Measurements from ENCODE around the gene CELSR1. TPM values are rescaled to one million over a fixed set of nuclear protein-coding genes. Genes with fewer than 3 reads are reported as not detected.

Gene CELSR1
- total RNA-seq, 1 experiment from 2014 or later = 19.6 TPM

DNA sequence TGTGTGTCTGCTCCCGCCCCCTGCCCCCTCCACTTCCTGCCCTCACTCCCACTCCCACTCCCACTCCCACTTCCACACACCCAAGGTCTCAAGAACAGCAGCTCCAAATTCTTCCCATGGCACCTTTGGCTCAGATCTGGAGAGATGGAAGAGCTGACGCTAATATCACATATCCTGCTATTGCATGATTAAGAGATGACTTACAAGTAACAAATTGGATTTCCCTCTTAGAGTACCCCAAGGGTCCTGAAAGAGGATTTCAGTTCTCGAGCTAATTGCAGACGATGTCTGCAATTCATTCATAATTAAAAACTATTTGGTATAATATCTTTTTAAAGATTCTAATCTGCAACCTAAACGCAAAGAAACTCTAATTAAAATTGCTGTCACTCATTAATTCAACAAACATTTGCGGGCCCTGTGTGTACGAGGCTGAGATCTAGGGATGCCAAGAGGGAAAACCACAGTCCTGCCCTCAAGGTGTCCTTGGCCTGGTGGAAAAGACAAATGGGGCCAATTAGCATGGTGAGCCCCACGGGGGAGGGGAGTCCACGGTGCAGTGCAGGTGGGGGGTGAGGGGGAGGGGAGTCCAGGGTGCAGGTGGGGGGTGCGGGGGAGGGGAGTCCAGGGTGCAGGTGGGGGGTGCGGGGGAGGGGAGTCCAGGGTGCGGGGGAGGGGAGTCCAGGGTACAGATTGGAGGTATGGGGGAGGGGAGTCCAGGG, 50.3 kb downstream of the CELSR1 start:
- Histone ChIP-seq H3K79me2 (ENCODE audit: insufficient read depth, low read length) (no peaks in the 10 kb centered on the region), H3K4me1 (ENCODE audit: control insufficient read depth in 1 of 2, insufficient read depth in 2 of 2, low read length in 2 of 2) (peaks cover 4 to 9% of the 10 kb centered on the region in 2 experiments; a peak in 2 of 4 replicates), H3K4me2 (ENCODE audit: low read length) (no peak overlapping the region), H3K27ac (ENCODE audit: low read depth, low read length) (no peak overlapping the region), H4K20me1 (ENCODE audit: insufficient read depth) (no peaks in the 10 kb centered on the region), H2AFZ (ENCODE audit: low read depth, low read length, poor library complexity, severe bottlenecking) (no peak overlapping the region), H3K9me3 (ENCODE audit: control insufficient read depth in 1 of 2, insufficient read depth in 1 of 2, low read depth in 1 of 2, low read length in 2 of 2) (no peaks in the 10 kb centered on the region), H3K27me3 (ENCODE audit: insufficient read depth, low read length) (no peaks in the 10 kb centered on the region), H3K4me3 (replicated peaks in 1 of 2; ENCODE audit: low read depth in 1 of 2, low read length in 2 of 2) (no peak overlapping the region), H3K36me3 (ENCODE audit: control insufficient read depth in 1 of 2, insufficient read depth in 2 of 2, low read length in 2 of 2) (no peaks in the 10 kb centered on the region), H3K9ac (ENCODE audit: low read length) (no peak overlapping the region), H3K9me2 (ENCODE audit: insufficient read depth) (no peaks in the 10 kb centered on the region)
- ChIA-PET RAD21 (ENCODE audit: low non-redundant PET in 1 of 2, low total read pairs in 2 of 2, uncharacterized antibody in 2 of 2, unreplicated experiment in 2 of 2) (no interaction called here), POLR2A (no interaction called here), CTCF (no interaction called here)
- BruUV-seq (replicated peaks) = no TSS peak
- ATAC-seq (no peak), DNase-seq (ENCODE audit: low read depth, low spot score) (no peak)
- intact Hi-C loops (cut with micrococcal nuclease) = no loop called here
- TF ChIP-seq EGR1 (IDR thresholded peaks at IDR 0.05; ENCODE audit: low read depth) = no peak
- TF ChIP-seq YY1 (IDR thresholded peaks at IDR 0.05; ENCODE audit: extremely low read depth, insufficient replicate concordance, low read depth, low read length) = no peak
- TF ChIP-seq ELF1 (IDR thresholded peaks at IDR 0.05; ENCODE audit: borderline replicate concordance, low read depth) = no peak
- TF ChIP-seq SIN3A (IDR thresholded peaks at IDR 0.05; ENCODE audit: low read depth) = no peak
- TF ChIP-seq EZH2 (IDR thresholded peaks at IDR 0.05) = no peak
- no peak for TF ChIP-seq POLR2A (IDR thresholded peaks at IDR 0.05; ENCODE audit: borderline replicate concordance, extremely low read depth, insufficient read depth, insufficient read length)
- TF ChIP-seq, protein P1, sequence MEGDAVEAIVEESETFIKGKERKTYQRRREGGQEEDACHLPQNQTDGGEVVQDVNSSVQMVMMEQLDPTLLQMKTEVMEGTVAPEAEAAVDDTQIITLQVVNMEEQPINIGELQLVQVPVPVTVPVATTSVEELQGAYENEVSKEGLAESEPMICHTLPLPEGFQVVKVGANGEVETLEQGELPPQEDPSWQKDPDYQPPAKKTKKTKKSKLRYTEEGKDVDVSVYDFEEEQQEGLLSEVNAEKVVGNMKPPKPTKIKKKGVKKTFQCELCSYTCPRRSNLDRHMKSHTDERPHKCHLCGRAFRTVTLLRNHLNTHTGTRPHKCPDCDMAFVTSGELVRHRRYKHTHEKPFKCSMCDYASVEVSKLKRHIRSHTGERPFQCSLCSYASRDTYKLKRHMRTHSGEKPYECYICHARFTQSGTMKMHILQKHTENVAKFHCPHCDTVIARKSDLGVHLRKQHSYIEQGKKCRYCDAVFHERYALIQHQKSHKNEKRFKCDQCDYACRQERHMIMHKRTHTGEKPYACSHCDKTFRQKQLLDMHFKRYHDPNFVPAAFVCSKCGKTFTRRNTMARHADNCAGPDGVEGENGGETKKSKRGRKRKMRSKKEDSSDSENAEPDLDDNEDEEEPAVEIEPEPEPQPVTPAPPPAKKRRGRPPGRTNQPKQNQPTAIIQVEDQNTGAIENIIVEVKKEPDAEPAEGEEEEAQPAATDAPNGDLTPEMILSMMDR (IDR thresholded peaks at IDR 0.05 in 2 of 3, conservative IDR thresholded peaks at IDR 0.05 in 1 of 3; ENCODE audit: borderline replicate concordance in 1 of 3, insufficient read depth in 1 of 3, low read depth in 2 of 3, low read length in 2 of 3) = no peak
- TF ChIP-seq ZFX (IDR thresholded peaks at IDR 0.05) = no peak
- no peak for TF ChIP-seq CEBPB (IDR thresholded peaks at IDR 0.05; ENCODE audit: low read depth)
- no peak for TF ChIP-seq FOSL1 (IDR thresholded peaks at IDR 0.05; ENCODE audit: low read depth)
- TF ChIP-seq, protein P2, sequence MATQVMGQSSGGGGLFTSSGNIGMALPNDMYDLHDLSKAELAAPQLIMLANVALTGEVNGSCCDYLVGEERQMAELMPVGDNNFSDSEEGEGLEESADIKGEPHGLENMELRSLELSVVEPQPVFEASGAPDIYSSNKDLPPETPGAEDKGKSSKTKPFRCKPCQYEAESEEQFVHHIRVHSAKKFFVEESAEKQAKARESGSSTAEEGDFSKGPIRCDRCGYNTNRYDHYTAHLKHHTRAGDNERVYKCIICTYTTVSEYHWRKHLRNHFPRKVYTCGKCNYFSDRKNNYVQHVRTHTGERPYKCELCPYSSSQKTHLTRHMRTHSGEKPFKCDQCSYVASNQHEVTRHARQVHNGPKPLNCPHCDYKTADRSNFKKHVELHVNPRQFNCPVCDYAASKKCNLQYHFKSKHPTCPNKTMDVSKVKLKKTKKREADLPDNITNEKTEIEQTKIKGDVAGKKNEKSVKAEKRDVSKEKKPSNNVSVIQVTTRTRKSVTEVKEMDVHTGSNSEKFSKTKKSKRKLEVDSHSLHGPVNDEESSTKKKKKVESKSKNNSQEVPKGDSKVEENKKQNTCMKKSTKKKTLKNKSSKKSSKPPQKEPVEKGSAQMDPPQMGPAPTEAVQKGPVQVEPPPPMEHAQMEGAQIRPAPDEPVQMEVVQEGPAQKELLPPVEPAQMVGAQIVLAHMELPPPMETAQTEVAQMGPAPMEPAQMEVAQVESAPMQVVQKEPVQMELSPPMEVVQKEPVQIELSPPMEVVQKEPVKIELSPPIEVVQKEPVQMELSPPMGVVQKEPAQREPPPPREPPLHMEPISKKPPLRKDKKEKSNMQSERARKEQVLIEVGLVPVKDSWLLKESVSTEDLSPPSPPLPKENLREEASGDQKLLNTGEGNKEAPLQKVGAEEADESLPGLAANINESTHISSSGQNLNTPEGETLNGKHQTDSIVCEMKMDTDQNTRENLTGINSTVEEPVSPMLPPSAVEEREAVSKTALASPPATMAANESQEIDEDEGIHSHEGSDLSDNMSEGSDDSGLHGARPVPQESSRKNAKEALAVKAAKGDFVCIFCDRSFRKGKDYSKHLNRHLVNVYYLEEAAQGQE (IDR thresholded peaks at IDR 0.05; ENCODE audit: low read depth) = no peak
- no peak for TF ChIP-seq JUND (IDR thresholded peaks at IDR 0.05)
- no peak for TF ChIP-seq EZH2phosphoT487 (IDR thresholded peaks at IDR 0.05; ENCODE audit: borderline replicate concordance)
- TF ChIP-seq SP1 (IDR thresholded peaks at IDR 0.05; ENCODE audit: low read depth) = no peak
- no peak for TF ChIP-seq SRF (IDR thresholded peaks at IDR 0.05; ENCODE audit: low read depth)
- TF ChIP-seq CBX3 (IDR thresholded peaks at IDR 0.05; ENCODE audit: low read depth) = no peak
- TF ChIP-seq, protein P3, sequence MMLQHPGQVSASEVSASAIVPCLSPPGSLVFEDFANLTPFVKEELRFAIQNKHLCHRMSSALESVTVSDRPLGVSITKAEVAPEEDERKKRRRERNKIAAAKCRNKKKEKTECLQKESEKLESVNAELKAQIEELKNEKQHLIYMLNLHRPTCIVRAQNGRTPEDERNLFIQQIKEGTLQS (IDR thresholded peaks at IDR 0.05) = no peak
- TF ChIP-seq, protein P4, sequence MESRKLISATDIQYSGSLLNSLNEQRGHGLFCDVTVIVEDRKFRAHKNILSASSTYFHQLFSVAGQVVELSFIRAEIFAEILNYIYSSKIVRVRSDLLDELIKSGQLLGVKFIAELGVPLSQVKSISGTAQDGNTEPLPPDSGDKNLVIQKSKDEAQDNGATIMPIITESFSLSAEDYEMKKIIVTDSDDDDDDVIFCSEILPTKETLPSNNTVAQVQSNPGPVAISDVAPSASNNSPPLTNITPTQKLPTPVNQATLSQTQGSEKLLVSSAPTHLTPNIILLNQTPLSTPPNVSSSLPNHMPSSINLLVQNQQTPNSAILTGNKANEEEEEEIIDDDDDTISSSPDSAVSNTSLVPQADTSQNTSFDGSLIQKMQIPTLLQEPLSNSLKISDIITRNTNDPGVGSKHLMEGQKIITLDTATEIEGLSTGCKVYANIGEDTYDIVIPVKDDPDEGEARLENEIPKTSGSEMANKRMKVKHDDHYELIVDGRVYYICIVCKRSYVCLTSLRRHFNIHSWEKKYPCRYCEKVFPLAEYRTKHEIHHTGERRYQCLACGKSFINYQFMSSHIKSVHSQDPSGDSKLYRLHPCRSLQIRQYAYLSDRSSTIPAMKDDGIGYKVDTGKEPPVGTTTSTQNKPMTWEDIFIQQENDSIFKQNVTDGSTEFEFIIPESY (IDR thresholded peaks at IDR 0.05; ENCODE audit: extremely low read depth, insufficient replicate concordance, low read length) = no peak
- no peak for TF ChIP-seq TCF7L2 (IDR thresholded peaks at IDR 0.05; ENCODE audit: borderline replicate concordance, extremely low read depth, insufficient read depth, insufficient read length)
